Measurements from ENCODE around the gene SLC2A5. TPM values are rescaled to one million over a fixed set of nuclear protein-coding genes. Genes with fewer than 3 reads are reported as not detected.

Gene SLC2A5
- polyA plus RNA-seq, 4 donors: 0.60 to 1.1 (median 0.90) TPM

Other genes with a start within 250 kb of the SLC2A5 start
- gene ENO1, start 190.9 kb downstream of the SLC2A5 start, polyA plus RNA-seq (ENCODE audit: insufficient read length in 4 of 4): 100 to 1,000 TPM; 849 to 946 (median 881) TPM
- under 1 TPM in 3 of 4 donors, not detected in 1; 0.06 to 0.26 (median 0.16) TPM for gene CA6, start 123.8 kb downstream of the SLC2A5 start, polyA plus RNA-seq (ENCODE audit: insufficient read length in 4 of 4)
- not detected for gene SLC2A7, start 43.2 kb downstream of the SLC2A5 start, polyA plus RNA-seq (ENCODE audit: insufficient read length in 4 of 4)
- 1 to 10 TPM; 1.3 to 3.0 (median 1.4) TPM for gene GPR157, start 59.5 kb upstream of the SLC2A5 start, polyA plus RNA-seq (ENCODE audit: insufficient read length in 4 of 4)
- gene H6PD, start 165.1 kb upstream of the SLC2A5 start, polyA plus RNA-seq (ENCODE audit: insufficient read length in 4 of 4): 10 to 100 TPM; 34.9 to 45.8 (median 41.5) TPM
- 10 to 100 TPM; 11.0 to 14.0 (median 11.4) TPM for gene SPSB1, start 223.3 kb upstream of the SLC2A5 start, polyA plus RNA-seq (ENCODE audit: insufficient read length in 4 of 4)

Data from left renal cortex interstitium (tissue), 4 donors.